HG02852 (cell line): ENCODE measurements around the gene TBCEL.

Experiments used
- ATAC-seq: cut with Tn5 transposase; IDR thresholded peaks from one replicate; pipeline ENCODE4 v1.9.1; 2021; ENCODE audit warnings: mild to moderate bottlenecking, moderate library complexity; ENCODE audit not compliant: unreplicated experiment

Gene TBCEL

DNA sequence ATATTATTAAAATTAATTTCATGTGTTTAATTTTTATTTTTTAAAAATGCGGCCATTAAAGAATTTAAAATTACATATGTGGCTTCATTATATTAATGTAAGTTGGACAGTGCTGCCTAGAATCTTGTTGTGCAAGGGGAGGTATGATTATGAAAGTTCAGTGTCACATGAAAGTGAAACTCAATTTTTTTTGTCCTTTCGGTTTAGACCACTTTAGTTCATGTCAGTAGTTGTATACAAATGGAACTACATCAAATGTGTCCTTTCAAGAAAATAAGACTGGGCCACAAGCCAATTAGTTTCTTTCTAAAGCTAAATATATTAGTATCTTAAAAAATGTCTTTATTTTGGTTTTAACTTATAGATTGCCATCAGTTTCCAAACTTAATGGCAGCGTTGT lies 35.7 kb downstream of the TBCEL start:
- ATAC-seq, result peak; percentile 97

DNA sequence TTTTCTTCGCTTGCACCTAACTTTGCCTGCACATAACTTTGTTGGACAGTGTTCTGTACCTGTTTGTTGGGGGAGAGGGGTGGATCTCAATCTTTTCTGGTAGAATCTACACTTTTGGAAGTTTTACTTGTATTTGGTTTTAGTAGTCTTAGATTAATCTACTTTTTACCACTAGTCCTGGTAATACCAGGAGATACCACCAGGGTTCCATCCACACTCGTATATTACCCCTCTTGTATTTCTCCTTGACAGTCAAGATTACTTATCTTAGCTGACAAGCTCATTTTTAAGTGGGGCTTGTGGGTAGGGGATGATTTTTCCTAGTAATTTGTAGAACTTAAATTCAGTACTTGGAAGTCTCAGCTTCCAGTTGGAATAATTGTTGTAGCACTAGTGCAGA lies 39.8 kb downstream of the TBCEL start:
- ATAC-seq, result no peak

DNA sequence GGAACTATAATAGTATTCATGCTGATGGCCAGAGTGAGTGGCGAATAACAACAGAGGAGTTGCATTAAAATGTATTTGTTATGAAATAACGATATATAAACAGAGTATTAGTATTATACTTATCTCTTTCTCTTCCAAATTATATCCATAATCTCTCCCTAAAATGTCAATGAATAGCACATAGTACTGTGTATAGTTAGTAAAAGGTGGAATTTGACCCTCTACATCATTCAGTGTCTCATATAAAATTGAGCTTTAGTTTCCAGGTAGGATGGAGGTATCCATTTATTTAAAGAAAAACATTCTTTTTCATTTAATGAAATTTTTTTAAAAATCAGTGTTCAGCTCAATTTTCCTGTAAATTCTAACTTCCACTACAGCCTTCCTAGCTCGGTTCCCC lies 42.7 kb downstream of the TBCEL start:
- ATAC-seq, result no peak

DNA sequence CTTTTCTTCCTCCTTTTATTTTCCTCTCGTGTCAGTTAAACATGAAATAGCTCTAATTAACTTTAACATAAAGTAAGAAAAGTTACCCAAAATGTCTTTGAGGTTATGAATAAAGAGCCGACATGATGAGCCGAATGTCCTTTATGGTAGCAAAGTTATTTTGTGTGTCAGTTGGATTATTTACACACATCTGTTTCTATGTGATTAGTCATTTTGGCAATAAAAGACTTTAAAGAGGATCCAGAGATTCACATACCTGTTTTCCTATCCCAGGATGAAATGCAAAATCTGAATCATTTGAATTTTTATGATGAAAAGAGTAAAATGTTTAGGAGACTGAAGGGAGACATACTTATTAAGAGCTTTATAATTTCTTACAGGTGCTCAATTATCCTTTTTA lies 43.1 kb downstream of the TBCEL start:
- ATAC-seq, result no peak

DNA sequence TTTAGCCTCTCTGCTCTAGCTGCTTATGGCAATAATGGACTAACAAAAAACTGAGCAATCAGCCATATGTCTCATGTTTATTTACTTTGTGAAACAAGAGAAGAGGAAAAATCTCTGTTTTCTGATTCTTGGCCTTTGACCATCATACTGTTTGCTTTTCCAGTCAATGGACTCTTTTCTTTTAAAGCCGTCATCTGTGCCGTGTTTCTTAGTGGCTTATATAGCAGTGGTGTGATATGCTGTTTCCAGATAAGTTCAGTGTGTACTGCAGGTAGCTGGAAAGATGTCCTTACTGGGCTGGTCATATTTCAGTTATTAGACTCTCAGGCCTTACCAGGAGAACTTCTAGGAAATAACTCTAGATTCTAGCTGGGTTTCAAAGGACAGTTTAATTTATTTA lies 43.6 kb downstream of the TBCEL start:
- ATAC-seq, result no peak

DNA sequence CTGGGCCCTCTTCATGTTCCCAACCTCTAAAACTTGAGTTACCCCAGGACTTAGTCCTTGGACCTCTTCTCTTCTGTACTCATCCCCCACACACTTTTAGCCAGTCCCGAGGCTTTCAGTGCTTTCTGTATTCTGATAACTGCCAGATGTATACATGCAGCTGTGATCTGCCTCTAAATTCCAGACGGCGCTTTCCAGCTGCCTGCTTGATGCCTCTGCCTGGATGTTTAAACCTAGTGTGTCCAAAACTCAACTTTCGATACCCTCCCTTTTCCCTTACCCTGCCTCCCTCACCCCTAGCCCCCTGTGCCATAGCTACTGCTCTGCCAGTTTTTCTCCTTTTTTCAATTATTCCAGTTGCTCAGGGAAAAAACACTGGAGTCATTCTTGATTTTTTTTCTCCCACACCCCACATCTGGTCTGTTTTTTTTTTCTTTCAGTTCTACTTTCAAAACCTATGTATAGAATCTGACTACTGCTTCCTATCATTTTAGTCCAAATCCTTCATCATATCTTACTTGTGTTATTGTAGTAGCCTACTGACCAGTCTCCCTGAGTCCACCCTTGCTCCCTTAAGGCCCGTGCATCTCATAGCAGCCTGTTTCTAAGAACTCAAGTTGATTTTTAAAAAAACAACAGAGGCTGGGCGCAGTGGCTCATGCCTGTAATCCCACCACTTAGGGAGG lies 44.2 kb downstream of the TBCEL start:
- no peak for ATAC-seq

DNA sequence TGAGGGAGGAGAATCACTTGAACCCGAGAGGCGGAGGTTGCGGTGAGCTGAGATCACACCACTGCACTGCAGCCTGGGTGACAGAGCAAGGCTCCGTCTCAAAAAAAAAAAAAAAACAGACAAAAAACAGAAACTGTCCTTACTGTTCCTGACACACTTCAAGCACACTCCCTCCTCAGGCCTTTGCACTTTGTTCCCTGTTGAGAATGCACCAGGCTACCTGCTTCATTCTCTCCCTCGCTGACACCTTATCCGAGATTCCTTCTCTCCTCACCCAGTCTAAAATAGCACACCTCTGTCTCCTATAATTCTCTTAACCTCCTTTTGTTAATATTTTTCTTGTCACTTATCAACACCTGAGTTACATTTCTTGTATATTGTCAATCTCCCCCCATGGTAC lies 44.9 kb downstream of the TBCEL start:
- no peak for ATAC-seq

DNA sequence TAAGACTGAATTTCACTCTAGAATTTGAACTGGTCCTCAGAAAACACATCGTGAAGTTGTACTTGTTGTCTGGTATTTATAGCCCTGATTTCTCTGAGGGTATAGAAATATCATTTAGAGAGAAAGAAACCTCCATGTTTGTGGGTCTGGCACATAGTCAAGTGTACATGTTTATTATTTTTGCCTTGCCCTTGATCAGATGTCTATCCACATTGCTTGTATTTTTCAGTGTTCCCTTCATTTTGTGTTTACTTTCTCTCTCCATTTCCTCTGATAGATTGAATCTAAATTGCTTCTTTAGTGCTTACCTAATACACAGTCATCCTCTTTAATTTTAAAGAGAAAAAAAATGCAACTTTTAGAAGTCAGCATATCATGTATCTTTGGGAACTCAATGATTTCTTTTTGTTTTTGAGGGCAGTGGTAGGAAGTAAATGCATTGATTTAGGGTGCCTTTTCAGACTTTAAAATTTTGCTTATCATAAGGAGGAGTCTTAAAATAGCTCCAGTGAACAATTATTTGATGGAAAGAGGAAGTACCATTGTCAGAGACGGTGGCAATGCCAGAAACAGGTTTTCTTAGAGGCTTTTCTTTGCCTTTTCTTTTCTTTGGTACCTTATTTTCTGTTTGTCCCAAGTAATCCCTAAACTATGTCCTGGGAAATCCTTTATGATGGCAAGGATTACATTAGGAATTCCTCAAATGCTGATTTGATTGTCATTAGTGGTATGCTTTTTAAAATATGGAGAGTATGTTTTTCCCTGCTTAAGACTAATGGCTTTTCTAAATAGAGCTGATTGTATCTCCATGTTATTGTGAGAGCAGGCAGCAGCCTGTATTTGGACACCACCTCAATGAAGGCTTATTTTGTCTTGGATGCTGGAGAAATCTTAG lies 47.3 kb downstream of the TBCEL start:
- ATAC-seq, result no peak

DNA sequence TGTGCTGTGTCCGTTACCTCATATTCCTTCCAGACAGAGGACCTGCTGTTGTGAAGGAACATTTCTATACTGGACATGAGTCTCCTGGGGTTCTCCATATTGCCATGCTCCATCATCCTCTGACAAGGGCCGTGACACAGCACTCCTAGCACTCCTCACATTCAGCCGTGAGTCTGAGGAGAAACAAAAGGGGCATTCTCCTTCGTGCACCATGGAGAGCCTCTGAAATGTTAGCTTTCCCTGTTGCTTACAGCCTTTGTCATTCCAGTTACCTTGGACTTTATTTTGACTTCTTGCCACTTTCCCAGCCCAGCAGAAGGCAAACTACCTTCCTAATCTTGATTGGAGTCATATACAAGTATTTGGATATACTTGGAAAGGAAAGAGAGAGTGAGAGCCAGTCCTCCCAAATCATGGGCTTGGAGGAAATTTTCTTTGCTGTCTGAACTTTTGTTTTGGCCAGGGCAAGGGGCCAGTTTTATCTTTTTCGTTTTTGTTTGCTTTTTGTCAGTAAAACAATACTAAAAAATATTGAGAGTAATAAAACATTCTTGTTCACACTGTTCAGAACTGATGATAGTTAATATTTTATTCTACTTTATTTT lies 48.0 kb downstream of the TBCEL start:
- no peak for ATAC-seq

DNA sequence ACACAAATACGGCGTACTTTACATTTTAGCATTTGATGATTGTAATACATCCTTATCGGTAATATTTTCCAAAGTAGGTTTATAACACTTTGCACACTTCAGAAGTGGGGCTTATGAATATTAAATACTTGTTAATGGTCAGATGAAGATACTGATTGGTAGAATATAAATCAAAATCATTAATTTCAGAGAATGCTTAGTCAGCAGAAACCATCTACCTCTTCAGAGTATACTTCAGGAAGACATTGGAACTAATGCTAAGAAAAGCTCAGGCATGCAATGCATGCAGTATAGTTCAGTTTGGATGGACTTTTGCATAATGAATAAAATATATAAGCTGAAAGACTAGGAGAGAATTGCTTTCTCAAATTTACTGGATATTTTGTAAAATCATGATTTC lies 57.4 kb downstream of the TBCEL start:
- no peak for ATAC-seq

DNA sequence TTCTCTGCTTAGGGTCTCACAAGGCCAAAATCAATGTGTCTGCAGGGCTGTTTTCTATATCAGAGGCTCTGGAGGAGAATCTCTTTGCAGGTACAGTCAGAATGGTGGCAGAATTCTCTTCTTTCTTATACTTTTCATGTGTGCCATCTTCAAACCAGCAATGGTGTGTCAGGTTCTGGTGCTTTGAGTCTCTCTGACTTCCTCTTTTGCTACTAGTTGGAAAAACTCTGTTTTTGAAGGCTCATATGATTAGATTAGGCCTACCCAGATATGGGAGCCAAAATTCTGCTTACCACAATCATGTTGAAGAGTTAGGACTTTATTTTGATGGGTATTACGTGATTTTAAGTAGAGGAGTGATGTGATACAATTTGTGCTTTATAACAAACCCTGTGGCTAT lies 58.3 kb downstream of the TBCEL start:
- no peak for ATAC-seq

DNA sequence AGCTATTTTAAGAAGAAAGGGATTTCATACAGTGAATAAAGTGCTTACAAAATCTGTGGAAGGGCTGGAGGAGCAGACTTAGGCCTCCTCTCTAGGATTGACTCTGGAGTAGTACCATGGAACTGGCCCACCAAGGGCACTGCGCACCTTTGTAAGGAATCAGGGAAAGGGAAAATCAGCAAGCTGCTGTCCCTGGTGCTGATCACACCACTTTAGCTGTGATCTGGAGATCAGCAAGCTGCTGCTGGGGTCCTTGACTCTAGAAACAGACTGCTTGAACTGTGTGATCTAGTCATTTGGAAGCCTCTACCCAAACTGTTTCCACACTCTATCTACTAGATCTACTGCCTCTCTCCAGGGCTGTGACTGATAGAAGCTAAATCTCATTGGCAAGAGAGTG lies 58.8 kb downstream of the TBCEL start:
- ATAC-seq, result no peak

GRCh38 chr11:121086866-121087265 lies 63.0 kb downstream of the TBCEL start:
- no peak for ATAC-seq

DNA sequence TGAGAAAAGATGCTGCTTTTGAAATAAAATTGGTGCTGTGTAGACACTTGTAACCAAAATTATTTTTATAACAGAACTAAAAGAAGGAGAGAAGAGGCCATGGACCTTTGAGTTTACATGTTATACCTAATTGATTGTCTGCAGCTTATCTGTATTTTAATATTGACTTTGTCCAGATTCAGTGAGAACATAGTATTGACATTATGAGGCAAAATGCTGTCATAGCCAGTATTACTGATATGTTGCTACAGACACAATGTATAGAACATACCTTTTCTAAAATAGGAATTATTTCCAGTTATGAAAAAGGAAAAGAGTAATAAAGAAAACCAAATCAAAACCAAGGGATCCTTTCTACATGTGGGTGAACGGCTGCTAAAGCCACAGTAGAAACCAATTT lies 65.7 kb downstream of the TBCEL start:
- ATAC-seq, result no peak

- no peak for ATAC-seq
These were observed 66.3 kb downstream of the TBCEL start for GRCh38 chr11:121090145-121090721.

GRCh38 chr11:121091492-121092152 lies 67.7 kb downstream of the TBCEL start:
- no peak for ATAC-seq

DNA sequence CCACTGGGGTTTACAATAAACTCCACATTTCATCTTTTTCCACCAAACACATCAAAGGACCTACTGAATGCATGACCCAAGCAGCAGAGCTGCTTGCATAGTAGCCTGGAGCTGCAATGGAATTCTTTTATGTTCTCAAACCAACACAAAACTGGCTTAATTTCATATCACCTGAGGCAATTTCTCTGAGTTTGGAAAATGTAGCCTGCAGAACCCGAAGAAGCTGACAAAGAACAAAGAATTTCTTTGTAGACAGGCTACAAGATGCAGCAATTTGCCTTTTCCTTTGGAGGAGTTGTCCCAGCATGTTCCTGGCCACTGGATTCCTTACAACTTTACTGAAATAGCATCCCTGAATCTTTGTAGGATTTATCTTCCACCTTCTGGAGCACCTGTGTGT lies 71.7 kb downstream of the TBCEL start:
- ATAC-seq, result no peak

GRCh38 chr11:121099364-121099763 lies 75.5 kb downstream of the TBCEL start:
- no peak for ATAC-seq

DNA sequence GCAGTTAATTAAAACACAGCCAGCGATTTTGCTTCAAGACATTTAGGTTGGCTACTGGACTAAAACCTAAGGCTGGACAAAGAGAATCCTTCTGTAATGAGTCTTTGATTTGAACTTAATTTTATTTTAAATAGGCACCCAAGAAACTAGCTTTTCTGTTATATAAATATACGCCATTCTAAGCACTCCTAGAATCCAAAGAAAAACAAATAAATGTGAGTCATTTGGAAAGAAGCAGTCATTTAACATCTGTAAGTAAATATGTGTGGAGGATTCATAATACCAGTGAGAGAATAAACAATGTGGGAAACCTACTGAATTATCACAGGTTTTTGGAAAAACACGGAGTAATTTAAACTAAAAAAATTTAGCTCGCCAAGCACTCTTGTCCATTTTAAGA lies 76.0 kb downstream of the TBCEL start:
- no peak for ATAC-seq

DNA sequence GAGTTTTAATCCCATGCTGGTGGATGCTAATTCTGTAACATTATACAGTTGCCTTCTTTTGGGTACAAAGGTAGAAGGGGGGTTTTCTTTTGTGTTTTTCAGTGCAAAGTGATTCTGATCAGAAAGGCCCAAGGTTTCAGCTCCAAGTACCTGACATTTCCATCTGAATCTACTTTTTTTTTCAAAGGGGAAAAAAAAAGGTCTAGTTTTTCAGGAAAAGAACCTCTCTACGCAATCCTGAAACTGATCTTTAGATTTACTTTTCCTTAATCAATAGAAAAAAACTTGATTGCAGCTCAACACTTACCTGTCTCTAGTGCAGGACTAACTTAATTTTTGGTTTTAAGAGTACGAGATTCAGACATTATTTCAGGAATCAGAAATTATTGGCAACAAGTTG lies 77.0 kb downstream of the TBCEL start, which contains the start of gene TECTA:
TSS of gene TECTA (plus strand) at position 301 of the 400 bp plus-strand sequence. CDS start 1,423 bp downstream, outside the sequence.
- no peak for ATAC-seq

DNA sequence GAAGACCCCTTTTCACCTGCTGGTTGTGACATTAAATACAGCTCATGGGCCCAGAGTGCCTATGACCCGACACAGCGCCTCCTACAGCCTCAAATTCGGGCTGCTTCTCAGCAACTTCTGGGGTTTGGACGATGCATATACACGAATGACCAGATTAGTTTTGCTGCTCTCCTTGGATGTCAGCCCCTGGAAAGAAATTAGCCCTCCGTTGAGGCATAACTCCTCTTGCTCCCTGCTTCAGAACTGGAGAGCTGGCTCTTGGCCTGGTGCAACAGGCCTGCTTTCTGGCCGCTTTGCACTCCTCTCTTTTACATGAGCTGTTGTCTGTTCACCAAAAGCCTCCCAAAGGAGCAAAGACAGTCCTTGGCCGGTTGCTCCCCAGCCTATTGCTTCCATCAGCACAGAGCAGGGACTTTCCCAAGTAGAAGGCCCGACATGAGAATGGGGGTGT lies 80.4 kb downstream of the TBCEL start:
- no peak for ATAC-seq
